Measurements from ENCODE around the gene PNPLA3.

The PNPLA3 gene

GRCh38 chr22:43996170-43996980, 72.8 kb downstream of the PNPLA3 start:
- no peak for DNase-seq (ENCODE audit: low read depth)
- no peak for TF ChIP-seq CTCF (conservative IDR thresholded peaks at IDR 0.05; ENCODE audit: low read depth, low read length)
- no peak overlapping the region for H3K4me3 ChIP-seq (ENCODE audit: low read depth, low read length)

GRCh38 chr22:43996981-43997265, 73.3 kb downstream of the PNPLA3 start:
- DNase-seq (ENCODE audit: low read depth), result no peak
- no peak overlapping the region for H3K4me3 ChIP-seq (ENCODE audit: low read depth, low read length)
- no peak for TF ChIP-seq CTCF (conservative IDR thresholded peaks at IDR 0.05; ENCODE audit: low read depth, low read length)
